H1 (cell line): ENCODE measurements around the gene FBXO28. TPM values are rescaled to one million over a fixed set of nuclear protein-coding genes. Genes with fewer than 3 reads are reported as not detected.

Source experiments
- CHD7 ChIP-seq: fragments of 300-600 bp; sonication (generic); IDR thresholded peaks from 2 replicates; pipeline ENCODE4 v1.7.1; 2012; ENCODE audit warnings: low read length, moderate library complexity, mild to moderate bottlenecking, inconsistent platforms; ENCODE audit not compliant: insufficient replicate concordance
- EP300 ChIP-seq, 2 experiments: IDR thresholded peaks; 1 replicate in 1 of 2; 2 replicates in 1 of 2; pipeline ENCODE4 v1.6.1; 2011 to 2012; ENCODE audit warnings: low read depth in 2 of 2, low read length in 2 of 2, mild to moderate bottlenecking in 2 of 2, borderline replicate concordance in 1 of 2, inconsistent platforms in 1 of 2, moderate library complexity in 1 of 2
- EZH2 ChIP-seq: fragments of 200-600 bp; sonication (generic); IDR thresholded peaks from 2 replicates; pipeline ENCODE4 v1.7.1; 2012; ENCODE audit warnings: low read depth, mild to moderate bottlenecking, moderate library complexity, low read length, inconsistent platforms; ENCODE audit not compliant: severe bottlenecking
- GTF2F1 ChIP-seq: IDR thresholded peaks from 2 replicates; pipeline ENCODE4 v1.6.1; 2012; ENCODE audit warnings: low read depth, low read length, improper control_type of control experiment, borderline replicate concordance
- HDAC2 ChIP-seq, 2 experiments: fragments of 300-600 bp in 1 of 2; sonication (generic) in 1 of 2; IDR thresholded peaks; 2 replicates each; pipeline ENCODE4 v1.6.1; 2011 to 2012; ENCODE audit warnings: low read depth in 2 of 2, low read length in 2 of 2, mild to moderate bottlenecking in 2 of 2, moderate library complexity in 2 of 2, borderline replicate concordance in 1 of 2, inconsistent platforms in 1 of 2
- NANOG ChIP-seq: IDR thresholded peaks from 2 replicates; pipeline ENCODE4 v1.6.1; 2011; ENCODE audit warnings: low read length, low read depth, mild to moderate bottlenecking, inconsistent platforms; ENCODE audit not compliant: insufficient read depth, poor library complexity, severe bottlenecking
- POLR2AphosphoS5 ChIP-seq: IDR thresholded peaks from 2 replicates; pipeline ENCODE4 v1.6.1; 2011; ENCODE audit warnings: low read depth, low read length
- RXRA ChIP-seq: IDR thresholded peaks from 2 replicates; pipeline ENCODE4 v1.6.1; 2011; ENCODE audit warnings: low read depth, mild to moderate bottlenecking, low read length, moderate library complexity; ENCODE audit not compliant: insufficient read depth
- SAP30 ChIP-seq: fragments of 300-600 bp; sonication (generic); IDR thresholded peaks from 2 replicates; pipeline ENCODE4 v1.7.1; 2012; ENCODE audit warnings: low read length, moderate library complexity, mild to moderate bottlenecking, inconsistent platforms; ENCODE audit not compliant: insufficient read depth, insufficient replicate concordance
- SIN3A ChIP-seq, 2 experiments: IDR thresholded peaks in 1 of 2; conservative IDR thresholded peaks in 1 of 2; 2 replicates each; pipeline ENCODE4 v1.6.1; 2011 to 2012; ENCODE audit warnings: low read length in 2 of 2, improper control_type of control experiment in 1 of 2, low read depth in 1 of 2, mild to moderate bottlenecking in 1 of 2
- TEAD4 ChIP-seq: IDR thresholded peaks from 2 replicates; pipeline ENCODE4 v1.6.1; 2012; ENCODE audit warnings: low read depth, low read length, inconsistent platforms, mixed read lengths
- polyA plus RNA-seq, 7 experiments: library from polyadenylated mRNA; depleted of rRNA in 3 of 7; stranded (reverse) in 5 of 7; unstranded in 2 of 7; fragments of >200 nt in 5 of 7; fragments of 200-250 nt in 2 of 7; gene quantifications; 1 replicate in 5 of 7; 2 replicates in 1 of 7; 4 replicates in 1 of 7; pipeline versions ENCODE4 v1.2.1 to v1.2.3, GENCODE V29; 2011 to 2013; ENCODE audit warnings: missing spikeins in 2 of 7, mixed read lengths in 2 of 7
- total RNA-seq: library from RNA; stranded (reverse); fragmentation: NEBNext Ultra II Directional; extraction: Animal tissue kit (Norgen Biotek cat#: 25700); gene quantifications from 2 replicates; pipeline ENCODE4 v1.2.1, GENCODE V29; 2021

Gene FBXO28
- total and polyA plus RNA-seq, 2 of the 8 experiments (the other 6 are each of a cell fraction or from before 2014, with no cell fraction given): 10.3 to 42.5 TPM

- TF ChIP-seq CHD7 (no peak), TEAD4 (no peak), SAP30 (no peak), RXRA (no peak), EP300 (IDR thresholded peaks at IDR 0.05; ENCODE audit: borderline replicate concordance in 1 of 2, low read depth in 2 of 2, low read length in 2 of 2) (no peak), SIN3A (conservative IDR thresholded peaks at IDR 0.05 in 1 of 2, IDR thresholded peaks at IDR 0.05 in 1 of 2; ENCODE audit: low read depth in 1 of 2, low read length in 2 of 2) (no peak), POLR2AphosphoS5 (no peak), HDAC2 (IDR thresholded peaks at IDR 0.05; ENCODE audit: borderline replicate concordance in 1 of 2, low read depth in 2 of 2, low read length in 2 of 2) (no peak), NANOG (no peak), EZH2 (no peak), GTF2F1 (no peak)
Measured at GRCh38 chr1:224107282-224107625, 6.7 kb upstream of the FBXO28 start (continued).
